NT2/D1 (cell line): ENCODE results near the gene ADAP2.
"Not testable (repeated sequence)": the region's sequence is repeated elsewhere in the genome, so short reads cannot be mapped to it uniquely, and the experiment has no call there.

ENCODE experiments used
- SUZ12 ChIP-seq: IDR thresholded peaks from 2 replicates; pipeline ENCODE4 v1.6.1; 2011; ENCODE audit not compliant: insufficient read length, insufficient read depth; ENCODE audit errors: extremely low read depth
- YY1 ChIP-seq: IDR thresholded peaks from 2 replicates; pipeline ENCODE4 v1.6.1; 2011; ENCODE audit not compliant: insufficient read length, insufficient read depth
- ZNF274 ChIP-seq: IDR thresholded peaks from 2 replicates; pipeline ENCODE4 v1.6.1; 2011; ENCODE audit warnings: mild to moderate bottlenecking, low read depth, low read length

DNA sequence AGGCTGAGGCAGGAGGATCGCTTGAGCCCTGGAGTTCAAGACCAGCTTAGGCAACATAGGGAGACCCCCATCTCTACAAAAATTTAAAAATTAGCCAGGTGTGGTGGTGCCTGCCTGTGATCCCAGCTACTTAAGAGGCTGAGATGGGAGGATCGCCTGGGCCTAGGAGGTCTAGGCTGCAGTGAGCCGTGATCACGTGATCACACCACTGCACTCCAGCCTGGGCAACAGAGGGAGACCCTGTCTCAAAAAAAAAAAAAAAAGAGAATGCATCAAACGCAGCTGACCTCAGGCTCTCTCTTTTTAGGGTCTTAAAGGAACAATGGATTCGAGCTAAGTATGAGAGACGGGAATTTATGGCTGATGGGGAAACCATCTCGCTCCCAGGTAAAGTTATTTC is 9.8 kb downstream of the ADAP2 start:
- TF ChIP-seq ZNF274, YY1, SUZ12: not testable (repeated sequence)
